CD14-positive monocyte (primary cell): ENCODE data around the gene DIAPH1. TPM values are rescaled to one million over a fixed set of nuclear protein-coding genes. Genes with fewer than 3 reads are reported as not detected.

ENCODE experiments used
- DNase-seq, 3 donors: peaks; one replicate each; pipeline ENCODE4 v3.0.0-alpha.2; 2011 to 2022
- H2AFZ ChIP-seq: 2 replicates; pipeline ENCODE4 v1.6.0; 2012; ENCODE audit warnings: mild to moderate bottlenecking, low read depth, low read length, inconsistent platforms; ENCODE audit not compliant: insufficient read depth, poor library complexity, severe bottlenecking
- H3K27ac ChIP-seq, 2 donors: 1 replicate in 1 of 2; 2 replicates in 1 of 2; pipeline ENCODE4 v1.5.1; 2012 to 2013; ENCODE audit warnings: low read length in 2 of 2, control low read depth in 1 of 2, inconsistent platforms in 1 of 2, low read depth in 1 of 2, mild to moderate bottlenecking in 1 of 2
- H3K27me3 ChIP-seq, 2 donors: one replicate each; pipeline versions ENCODE4 v1.6.0 to v1.6.1; 2011 to 2013; ENCODE audit warnings: low read length in 2 of 2; ENCODE audit not compliant: control insufficient read depth in 2 of 2, insufficient read depth in 2 of 2
- H3K36me3 ChIP-seq, 2 donors: replicated peaks in 1 of 2; 1 replicate in 1 of 2; 2 replicates in 1 of 2; pipeline versions ENCODE4 v1.5.1 to v1.6.1; 2012 to 2013; ENCODE audit warnings: low read length in 2 of 2, control low read depth in 1 of 2, inconsistent platforms in 1 of 2, mild to moderate bottlenecking in 1 of 2; ENCODE audit not compliant: insufficient read depth in 2 of 2, control insufficient read depth in 1 of 2
- H3K4me1 ChIP-seq, 2 donors: 1 replicate in 1 of 2; 2 replicates in 1 of 2; pipeline versions ENCODE4 v1.5.1 to v1.6.1; 2012 to 2013; ENCODE audit warnings: low read length in 2 of 2, control low read depth in 1 of 2, inconsistent platforms in 1 of 2, mild to moderate bottlenecking in 1 of 2, moderate library complexity in 1 of 2; ENCODE audit not compliant: insufficient read depth in 2 of 2, control insufficient read depth in 1 of 2
- H3K4me2 ChIP-seq: replicated peaks from 2 replicates; pipeline ENCODE3; 2012; ENCODE audit warnings: low read length, moderate library complexity, mild to moderate bottlenecking; ENCODE audit not compliant: poor library complexity, severe bottlenecking; ENCODE audit errors: extremely low read depth
- H3K4me3 ChIP-seq, 3 experiments: fragments of 200-600 bp in 1 of 3; sonication (generic) in 1 of 3; replicated peaks in 1 of 3; 1 replicate in 2 of 3; 2 replicates in 1 of 3; pipeline ENCODE4 v1.5.1; 2011 to 2013; ENCODE audit warnings: low read length in 3 of 3, mild to moderate bottlenecking in 3 of 3, control low read depth in 2 of 3, low read depth in 2 of 3, inconsistent platforms in 1 of 3, moderate library complexity in 1 of 3
- H3K79me2 ChIP-seq: 2 replicates; pipeline ENCODE4 v1.6.0; 2012; ENCODE audit warnings: mild to moderate bottlenecking, control low read depth, inconsistent platforms, low read length, moderate library complexity; ENCODE audit not compliant: insufficient read depth
- H3K9ac ChIP-seq: 2 replicates; pipeline ENCODE4 v1.6.0; 2017; ENCODE audit warnings: low read length, mild to moderate bottlenecking; ENCODE audit not compliant: insufficient read depth, poor library complexity, severe bottlenecking
- H3K9me3 ChIP-seq, 2 donors: replicated peaks in 1 of 2; 1 replicate in 1 of 2; 2 replicates in 1 of 2; pipeline versions ENCODE4 v1.5.1 to v1.6.1; 2012 to 2013; ENCODE audit warnings: low read length in 2 of 2, control low read depth in 1 of 2; ENCODE audit not compliant: control insufficient read depth in 1 of 2, insufficient read depth in 1 of 2
- H4K20me1 ChIP-seq: 2 replicates; pipeline ENCODE4 v1.6.0; 2012; ENCODE audit warnings: mild to moderate bottlenecking, low read length, control low read depth, moderate library complexity; ENCODE audit not compliant: insufficient read depth
- H3K27ac Mint-ChIP-seq, 7 donors: one replicate each; pipeline ENCODE4 v1.8.0; 2020; ENCODE audit warnings: mild to moderate bottlenecking in 7 of 7, mixed read lengths in 7 of 7, moderate library complexity in 6 of 7, inconsistent platforms in 2 of 7
- H3K27me3 Mint-ChIP-seq, 3 donors: one replicate each; pipeline ENCODE4 v1.8.0; 2021 to 2022; ENCODE audit warnings: low read depth in 3 of 3, mild to moderate bottlenecking in 3 of 3, mixed read lengths in 3 of 3, moderate library complexity in 3 of 3, inconsistent platforms in 1 of 3
- H3K36me3 Mint-ChIP-seq, 2 donors: one replicate each; pipeline ENCODE4 v1.8.0; 2020; ENCODE audit warnings: mixed read lengths in 2 of 2, inconsistent platforms in 1 of 2, mild to moderate bottlenecking in 1 of 2
- H3K4me1 Mint-ChIP-seq: one replicate; pipeline ENCODE4 v1.8.0; 2020; ENCODE audit warnings: mild to moderate bottlenecking, mixed read lengths
- H3K4me3 Mint-ChIP-seq, 2 donors: one replicate each; pipeline ENCODE4 v1.8.0; 2020; ENCODE audit warnings: mild to moderate bottlenecking in 2 of 2, mixed read lengths in 2 of 2, moderate library complexity in 1 of 2
- H3K9me3 Mint-ChIP-seq, 7 donors: one replicate each; pipeline ENCODE4 v1.8.0; 2020 to 2022; ENCODE audit warnings: mixed read lengths in 7 of 7, mild to moderate bottlenecking in 6 of 7, moderate library complexity in 6 of 7, inconsistent platforms in 2 of 7
- CTCF ChIP-seq: fragments of 200-600 bp; IDR thresholded peaks from one replicate; pipeline ENCODE4 v1.8.0; 2022; ENCODE audit warnings: antibody characterized with exemption, mild to moderate bottlenecking
- WGBS: methylation state at CpG from one replicate; pipeline ENCODE4 v1.1.5; 2013; ENCODE audit warnings: missing lambda C conversion rate; ENCODE audit not compliant: insufficient coverage; 5-methylcytosine and 5-hydroxymethylcytosine counted together
- intact Hi-C, 2 donors: fragments of 100-400 bp; cut with micrococcal nuclease; formaldehyde crosslinking; loops; one replicate each; pipeline versions ENCODE4 v1.15.0 to v1.15.1; 2023
- polyA plus RNA-seq, 3 donors: library from polyadenylated mRNA; depleted of rRNA in 1 of 3; unstranded in 2 of 3; stranded (reverse) in 1 of 3; fragments of 300-500 nt in 2 of 3; fragments of >200 nt in 1 of 3; fragmentation: Illumina TruSeq in 2 of 3; gene quantifications; 1 replicate in 2 of 3; 2 replicates in 1 of 3; pipeline ENCODE4 v1.2.3, GENCODE V29; 2012 to 2021

The DIAPH1 gene
- polyA plus RNA-seq, 3 donors: 60.2 to 140 (median 98.6) TPM

GRCh38 chr5:141495453-141495811 is 123.4 kb downstream of the DIAPH1 start:
- Mint-ChIP-seq H3K36me3 (no peaks in the 10 kb centered on the region), H3K4me1 (peaks cover 14% of the 10 kb centered on the region), H3K9me3 (peaks cover 0 to 21% (median 7%) of the 10 kb centered on the region in 7 donors), H3K27ac (no peak overlapping the region), H3K27me3 (peaks cover 64 to 79% (median 64%) of the 10 kb centered on the region in 3 donors), H3K4me3 (peak overlapping the region in 1 of 2 donors; percentile 69)
- Histone ChIP-seq H3K27me3 (peaks cover 34 to 65% of the 10 kb centered on the region in 2 donors), H3K79me2 (no peaks in the 10 kb centered on the region), H3K4me1 (peaks cover 13 to 15% of the 10 kb centered on the region in 2 donors), H4K20me1 (no peaks in the 10 kb centered on the region), H3K9ac (no peak overlapping the region), H3K9me3 (peaks cover 3 to 28% of the 10 kb centered on the region in 2 donors), H3K36me3 (no peaks in the 10 kb centered on the region), H2AFZ (no peak overlapping the region), H3K4me2 (no peak overlapping the region), H3K27ac (no peak overlapping the region), H3K4me3 (no peak overlapping the region)
- WGBS: 93% methylated on average over 5 of the region's 8 CpGs
- intact Hi-C loops: no loop called here
- TF ChIP-seq CTCF: no peak
- no peak for DNase-seq

DNA sequence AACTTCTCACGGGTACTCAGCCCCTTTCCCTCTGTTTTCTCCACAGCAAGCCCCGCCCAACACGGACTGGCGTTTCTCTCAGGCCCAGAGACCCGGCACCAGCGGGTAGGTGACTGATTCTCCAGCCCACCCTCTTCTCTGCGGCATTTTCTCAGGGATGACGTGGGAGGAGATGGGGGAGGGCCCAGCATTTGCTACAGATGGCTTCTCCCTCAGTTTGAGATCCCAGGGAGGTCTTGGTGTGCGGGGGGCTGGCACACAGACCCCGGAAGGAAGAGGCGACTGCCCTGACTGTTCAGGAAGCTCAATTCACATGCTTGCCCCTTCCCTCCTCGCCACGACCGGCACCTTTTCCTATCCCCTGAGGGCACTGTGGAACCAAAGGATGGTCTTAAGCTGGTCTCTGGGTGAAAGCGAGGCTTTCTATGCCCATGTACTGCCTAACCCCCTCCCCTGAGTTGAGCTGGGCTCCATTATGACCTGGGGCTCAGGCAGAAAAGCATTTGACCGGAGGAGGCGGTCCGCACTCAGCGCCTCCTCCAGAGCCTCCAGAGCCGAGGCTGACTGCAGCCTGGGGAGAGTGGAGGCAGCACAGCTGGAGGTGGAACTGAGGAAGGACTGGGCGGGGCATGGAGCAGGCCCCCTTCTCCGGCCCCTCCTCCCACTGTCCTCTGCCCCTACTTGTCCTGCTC is 123.9 kb downstream of the DIAPH1 start:
- Mint-ChIP-seq H3K9me3 (peaks cover 0 to 24% (median 7%) of the 10 kb centered on the region in 7 donors), H3K4me1 (peaks cover 14% of the 10 kb centered on the region), H3K4me3 (peak overlapping the region in 1 of 2 donors; percentile 69), H3K27ac (no peak overlapping the region), H3K36me3 (no peaks in the 10 kb centered on the region), H3K27me3 (peaks cover 69 to 83% (median 69%) of the 10 kb centered on the region in 3 donors)
- Histone ChIP-seq H3K4me1 (peaks cover 13 to 15% of the 10 kb centered on the region in 2 donors), H3K9ac (no peak overlapping the region), H3K36me3 (no peaks in the 10 kb centered on the region), H3K4me2 (no peak overlapping the region), H3K9me3 (peaks cover 3 to 30% of the 10 kb centered on the region in 2 donors), H3K27me3 (peaks cover 38 to 70% of the 10 kb centered on the region in 2 donors), H3K79me2 (no peaks in the 10 kb centered on the region), H3K4me3 (no peak overlapping the region), H2AFZ (no peak overlapping the region), H3K27ac (no peak overlapping the region), H4K20me1 (no peaks in the 10 kb centered on the region)
- no peak for TF ChIP-seq CTCF
- no peak for DNase-seq
- intact Hi-C loops: no loop called here
- 61% methylated on average over 9 of the region's 22 CpGs for WGBS
